HepG2 (cell line): Measurements from ENCODE around the gene P2RX2. TPM values are rescaled to one million over a fixed set of nuclear protein-coding genes. Genes with fewer than 3 reads are reported as not detected.

ENCODE experiments used
- ERF ChIP-seq: IDR thresholded peaks from 2 replicates; pipeline ENCODE4 v1.6.1; 2018; ENCODE audit warnings: missing biosample characterization, missing genetic modification reagents
- GATAD2A ChIP-seq: IDR thresholded peaks from 2 replicates; pipeline ENCODE4 v1.6.1; 2016
- MBNL3 ChIP-seq: fragments of 250-450 bp; sonication (Bioruptor Pico); conservative IDR thresholded peaks from 2 replicates; pipeline ENCODE4 v1.8.0; 2022; ENCODE audit warnings: mild to moderate bottlenecking, inconsistent platforms
- NR2F2 ChIP-seq: IDR thresholded peaks from 2 replicates; pipeline ENCODE4 v1.6.1; 2012; ENCODE audit warnings: low read depth, inconsistent platforms, borderline replicate concordance
- SIN3B ChIP-seq: fragments of 150-350 bp; IDR thresholded peaks from 2 replicates; pipeline ENCODE4 v1.6.1; 2014; ENCODE audit warnings: low read length
- SOX6 ChIP-seq, 2 experiments: fragments of 450-650 bp in 1 of 2; sonication (generic) in 1 of 2; formaldehyde crosslinking in 1 of 2; IDR thresholded peaks; 2 replicates each; pipeline versions ENCODE4 v1.4.0 to v1.6.1; 2017 to 2020; ENCODE audit warnings: antibody characterized with exemption in 1 of 2, mild to moderate bottlenecking in 1 of 2, missing genetic modification reagents in 1 of 2
- TGIF2 ChIP-seq: IDR thresholded peaks from 2 replicates; pipeline ENCODE4 v1.6.1; 2016; ENCODE audit warnings: control low read depth, missing compliant biosample characterization
- ZNF44 ChIP-seq: sonication (generic); formaldehyde crosslinking; IDR thresholded peaks from 2 replicates; pipeline ENCODE4 v1.5.1; 2020; ENCODE audit warnings: mild to moderate bottlenecking, missing genetic modification reagents
- ZNF878 ChIP-seq: sonication (generic); formaldehyde crosslinking; IDR thresholded peaks from 2 replicates; pipeline ENCODE4 v1.8.1; 2023; ENCODE audit warnings: mild to moderate bottlenecking, missing genetic modification reagents, moderate library complexity
- polyA plus RNA-seq, 8 experiments: library from polyadenylated mRNA; depleted of rRNA in 3 of 8; stranded (reverse) in 7 of 8; unstranded in 1 of 8; fragments of >200 nt; fragmentation: Illumina TruSeq in 4 of 8; extraction: Trizol in 4 of 8; gene quantifications; 2 replicates each; pipeline versions ENCODE4 v1.2.1 to v1.2.3, GENCODE V29; 2011 to 2016; ENCODE audit warnings: low read depth in 4 of 8, missing spikeins in 1 of 8, mixed read lengths in 1 of 8; ENCODE audit not compliant: insufficient read depth in 1 of 8
- total RNA-seq, 5 experiments: library from RNA; depleted of rRNA; stranded (reverse); fragments of >200 nt; fragmentation: Illumina TruSeq; extraction: Trizol; gene quantifications; 2 replicates each; pipeline ENCODE4 v1.2.3, GENCODE V29; 2016; ENCODE audit warnings: low read depth in 1 of 5
- TF ChIP-seq, protein P1 (sequence below): sonication (generic); formaldehyde crosslinking; IDR thresholded peaks from 2 replicates; pipeline ENCODE4 v1.5.0; 2020; ENCODE audit warnings: mild to moderate bottlenecking, missing genetic modification reagents, moderate library complexity
- TF ChIP-seq, protein P2 (sequence below): sonication (generic); formaldehyde crosslinking; IDR thresholded peaks from 2 replicates; pipeline ENCODE4 v1.5.0; 2020; ENCODE audit warnings: mild to moderate bottlenecking, missing genetic modification reagents, borderline replicate concordance
- TF ChIP-seq, protein P3 (sequence below): sonication (generic); formaldehyde crosslinking; IDR thresholded peaks from 2 replicates; pipeline ENCODE4 v1.8.1; 2023; ENCODE audit warnings: mild to moderate bottlenecking, missing genetic modification reagents
- TF ChIP-seq, protein P4 (sequence below): sonication (generic); formaldehyde crosslinking; IDR thresholded peaks from 2 replicates; pipeline ENCODE4 v1.5.0; 2020; ENCODE audit warnings: missing genetic modification reagents, mild to moderate bottlenecking, borderline replicate concordance
- TF ChIP-seq, protein P5 (sequence below): sonication (generic); formaldehyde crosslinking; IDR thresholded peaks from 2 replicates; pipeline ENCODE4 v1.4.0; 2020; ENCODE audit warnings: missing genetic modification reagents, mild to moderate bottlenecking, borderline replicate concordance
- TF ChIP-seq, protein P6 (sequence below): sonication (generic); formaldehyde crosslinking; IDR thresholded peaks from 2 replicates; pipeline ENCODE4 v1.4.0; 2020; ENCODE audit warnings: mild to moderate bottlenecking, missing genetic modification reagents

Gene P2RX2
- total and polyA plus RNA-seq, 2 of the 13 experiments (the other 11 are each of a cell fraction or from before 2014, with no cell fraction given), result not detected

DNA sequence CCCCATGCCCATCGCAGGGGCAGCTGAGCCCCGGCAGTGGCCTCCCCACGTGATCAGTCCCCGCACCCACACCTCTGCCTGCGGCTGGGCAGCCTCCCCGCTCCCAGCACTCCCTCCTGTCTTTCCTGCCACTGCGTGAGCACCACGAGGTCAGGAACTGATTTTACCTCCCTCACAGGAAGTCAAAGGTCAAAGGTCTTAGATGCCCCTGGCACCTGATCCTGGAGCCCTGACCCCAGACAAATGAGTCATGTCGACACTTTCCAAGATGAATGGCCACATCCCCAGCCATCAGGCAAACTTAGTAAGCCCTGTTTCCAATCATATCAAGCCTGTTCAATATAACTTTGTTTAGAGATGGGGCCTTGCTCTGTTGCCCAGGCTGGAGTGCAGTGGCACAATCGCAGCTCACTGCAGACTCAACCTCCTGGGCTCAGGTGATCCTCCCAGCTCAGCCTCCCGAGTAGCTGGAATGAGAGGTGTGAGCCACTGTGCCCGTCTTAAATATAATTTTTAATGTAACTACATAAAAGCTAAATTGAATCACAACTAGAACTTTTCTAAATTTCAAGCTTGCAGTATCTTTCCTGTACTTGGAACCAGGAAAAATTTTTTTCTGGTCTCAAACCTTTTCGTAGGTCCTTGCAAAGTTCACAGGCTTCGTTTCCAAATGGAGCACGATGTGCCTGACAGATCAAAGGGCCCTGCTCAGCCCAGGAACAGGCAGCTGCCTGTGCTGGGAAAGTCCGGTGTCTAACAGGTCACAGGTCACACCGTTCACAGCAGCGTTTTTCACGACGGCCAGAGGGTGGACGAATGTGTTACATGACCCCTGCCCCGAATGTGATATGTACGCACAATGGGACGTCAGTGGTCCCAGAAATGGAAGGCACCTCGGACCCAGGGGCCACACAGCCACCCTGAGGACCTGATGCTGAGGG lies 10.1 kb upstream of the P2RX2 start (continued):
- TF ChIP-seq, protein P1, sequence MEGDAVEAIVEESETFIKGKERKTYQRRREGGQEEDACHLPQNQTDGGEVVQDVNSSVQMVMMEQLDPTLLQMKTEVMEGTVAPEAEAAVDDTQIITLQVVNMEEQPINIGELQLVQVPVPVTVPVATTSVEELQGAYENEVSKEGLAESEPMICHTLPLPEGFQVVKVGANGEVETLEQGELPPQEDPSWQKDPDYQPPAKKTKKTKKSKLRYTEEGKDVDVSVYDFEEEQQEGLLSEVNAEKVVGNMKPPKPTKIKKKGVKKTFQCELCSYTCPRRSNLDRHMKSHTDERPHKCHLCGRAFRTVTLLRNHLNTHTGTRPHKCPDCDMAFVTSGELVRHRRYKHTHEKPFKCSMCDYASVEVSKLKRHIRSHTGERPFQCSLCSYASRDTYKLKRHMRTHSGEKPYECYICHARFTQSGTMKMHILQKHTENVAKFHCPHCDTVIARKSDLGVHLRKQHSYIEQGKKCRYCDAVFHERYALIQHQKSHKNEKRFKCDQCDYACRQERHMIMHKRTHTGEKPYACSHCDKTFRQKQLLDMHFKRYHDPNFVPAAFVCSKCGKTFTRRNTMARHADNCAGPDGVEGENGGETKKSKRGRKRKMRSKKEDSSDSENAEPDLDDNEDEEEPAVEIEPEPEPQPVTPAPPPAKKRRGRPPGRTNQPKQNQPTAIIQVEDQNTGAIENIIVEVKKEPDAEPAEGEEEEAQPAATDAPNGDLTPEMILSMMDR, result peak; percentile 9; the same call in 1 of the 2 replicates
- TF ChIP-seq ZNF44 (CRISPR knock-in tag) (0 out of 2 replicates have a peak, but pooled peaks have one; percentile 34), GATAD2A (peak; percentile 83), SIN3B (no peak), TGIF2 (CRISPR knock-in tag) (no peak; the same call in 1 of the 2 replicates), ERF (peak; percentile 47; the same call in 1 of the 2 replicates), ZNF878 (CRISPR knock-in tag) (peak; percentile 82), NR2F2 (peak; percentile 91), MBNL3 (CRISPR knock-in tag) (no peak), SOX6 (IDR thresholded peaks at IDR 0.05) (no peak), SOX6 (CRISPR knock-in tag; IDR thresholded peaks at IDR 0.05) (peak; percentile 30; the same call in 1 of the 2 replicates)
- TF ChIP-seq, protein P2, sequence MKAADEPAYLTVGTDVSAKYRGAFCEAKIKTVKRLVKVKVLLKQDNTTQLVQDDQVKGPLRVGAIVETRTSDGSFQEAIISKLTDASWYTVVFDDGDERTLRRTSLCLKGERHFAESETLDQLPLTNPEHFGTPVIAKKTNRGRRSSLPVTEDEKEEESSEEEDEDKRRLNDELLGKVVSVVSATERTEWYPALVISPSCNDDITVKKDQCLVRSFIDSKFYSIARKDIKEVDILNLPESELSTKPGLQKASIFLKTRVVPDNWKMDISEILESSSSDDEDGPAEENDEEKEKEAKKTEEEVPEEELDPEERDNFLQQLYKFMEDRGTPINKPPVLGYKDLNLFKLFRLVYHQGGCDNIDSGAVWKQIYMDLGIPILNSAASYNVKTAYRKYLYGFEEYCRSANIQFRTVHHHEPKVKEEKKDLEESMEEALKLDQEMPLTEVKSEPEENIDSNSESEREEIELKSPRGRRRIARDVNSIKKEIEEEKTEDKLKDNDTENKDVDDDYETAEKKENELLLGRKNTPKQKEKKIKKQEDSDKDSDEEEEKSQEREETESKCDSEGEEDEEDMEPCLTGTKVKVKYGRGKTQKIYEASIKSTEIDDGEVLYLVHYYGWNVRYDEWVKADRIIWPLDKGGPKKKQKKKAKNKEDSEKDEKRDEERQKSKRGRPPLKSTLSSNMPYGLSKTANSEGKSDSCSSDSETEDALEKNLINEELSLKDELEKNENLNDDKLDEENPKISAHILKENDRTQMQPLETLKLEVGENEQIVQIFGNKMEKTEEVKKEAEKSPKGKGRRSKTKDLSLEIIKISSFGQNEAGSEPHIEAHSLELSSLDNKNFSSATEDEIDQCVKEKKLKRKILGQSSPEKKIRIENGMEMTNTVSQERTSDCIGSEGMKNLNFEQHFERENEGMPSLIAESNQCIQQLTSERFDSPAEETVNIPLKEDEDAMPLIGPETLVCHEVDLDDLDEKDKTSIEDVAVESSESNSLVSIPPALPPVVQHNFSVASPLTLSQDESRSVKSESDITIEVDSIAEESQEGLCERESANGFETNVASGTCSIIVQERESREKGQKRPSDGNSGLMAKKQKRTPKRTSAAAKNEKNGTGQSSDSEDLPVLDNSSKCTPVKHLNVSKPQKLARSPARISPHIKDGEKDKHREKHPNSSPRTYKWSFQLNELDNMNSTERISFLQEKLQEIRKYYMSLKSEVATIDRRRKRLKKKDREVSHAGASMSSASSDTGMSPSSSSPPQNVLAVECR (CRISPR knock-in tag), result peak; percentile 2; the same call in 1 of the 2 replicates
- TF ChIP-seq, protein P3, sequence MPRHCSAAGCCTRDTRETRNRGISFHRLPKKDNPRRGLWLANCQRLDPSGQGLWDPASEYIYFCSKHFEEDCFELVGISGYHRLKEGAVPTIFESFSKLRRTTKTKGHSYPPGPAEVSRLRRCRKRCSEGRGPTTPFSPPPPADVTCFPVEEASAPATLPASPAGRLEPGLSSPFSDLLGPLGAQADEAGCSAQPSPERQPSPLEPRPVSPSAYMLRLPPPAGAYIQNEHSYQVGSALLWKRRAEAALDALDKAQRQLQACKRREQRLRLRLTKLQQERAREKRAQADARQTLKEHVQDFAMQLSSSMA, result no peak
- TF ChIP-seq, protein P4, sequence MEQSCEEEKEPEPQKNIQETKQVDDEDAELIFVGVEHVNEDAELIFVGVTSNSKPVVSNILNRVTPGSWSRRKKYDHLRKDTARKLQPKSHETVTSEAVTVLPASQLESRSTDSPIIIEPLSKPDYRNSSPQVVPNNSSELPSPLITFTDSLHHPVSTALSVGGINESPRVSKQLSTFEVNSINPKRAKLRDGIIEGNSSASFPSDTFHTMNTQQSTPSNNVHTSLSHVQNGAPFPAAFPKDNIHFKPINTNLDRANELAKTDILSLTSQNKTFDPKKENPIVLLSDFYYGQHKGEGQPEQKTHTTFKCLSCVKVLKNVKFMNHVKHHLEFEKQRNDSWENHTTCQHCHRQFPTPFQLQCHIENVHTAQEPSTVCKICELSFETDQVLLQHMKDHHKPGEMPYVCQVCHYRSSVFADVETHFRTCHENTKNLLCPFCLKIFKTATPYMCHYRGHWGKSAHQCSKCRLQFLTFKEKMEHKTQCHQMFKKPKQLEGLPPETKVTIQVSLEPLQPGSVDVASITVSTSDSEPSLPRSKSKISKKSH, result 0 out of 2 replicates have a peak, but pooled peaks have one; percentile 59
- TF ChIP-seq, protein P5, sequence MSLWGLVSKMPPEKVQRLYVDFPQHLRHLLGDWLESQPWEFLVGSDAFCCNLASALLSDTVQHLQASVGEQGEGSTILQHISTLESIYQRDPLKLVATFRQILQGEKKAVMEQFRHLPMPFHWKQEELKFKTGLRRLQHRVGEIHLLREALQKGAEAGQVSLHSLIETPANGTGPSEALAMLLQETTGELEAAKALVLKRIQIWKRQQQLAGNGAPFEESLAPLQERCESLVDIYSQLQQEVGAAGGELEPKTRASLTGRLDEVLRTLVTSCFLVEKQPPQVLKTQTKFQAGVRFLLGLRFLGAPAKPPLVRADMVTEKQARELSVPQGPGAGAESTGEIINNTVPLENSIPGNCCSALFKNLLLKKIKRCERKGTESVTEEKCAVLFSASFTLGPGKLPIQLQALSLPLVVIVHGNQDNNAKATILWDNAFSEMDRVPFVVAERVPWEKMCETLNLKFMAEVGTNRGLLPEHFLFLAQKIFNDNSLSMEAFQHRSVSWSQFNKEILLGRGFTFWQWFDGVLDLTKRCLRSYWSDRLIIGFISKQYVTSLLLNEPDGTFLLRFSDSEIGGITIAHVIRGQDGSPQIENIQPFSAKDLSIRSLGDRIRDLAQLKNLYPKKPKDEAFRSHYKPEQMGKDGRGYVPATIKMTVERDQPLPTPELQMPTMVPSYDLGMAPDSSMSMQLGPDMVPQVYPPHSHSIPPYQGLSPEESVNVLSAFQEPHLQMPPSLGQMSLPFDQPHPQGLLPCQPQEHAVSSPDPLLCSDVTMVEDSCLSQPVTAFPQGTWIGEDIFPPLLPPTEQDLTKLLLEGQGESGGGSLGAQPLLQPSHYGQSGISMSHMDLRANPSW, result 0 out of 2 replicates have a peak, but pooled peaks have one; percentile 55
- TF ChIP-seq, protein P6, sequence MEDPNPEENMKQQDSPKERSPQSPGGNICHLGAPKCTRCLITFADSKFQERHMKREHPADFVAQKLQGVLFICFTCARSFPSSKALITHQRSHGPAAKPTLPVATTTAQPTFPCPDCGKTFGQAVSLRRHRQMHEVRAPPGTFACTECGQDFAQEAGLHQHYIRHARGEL (CRISPR knock-in tag), result 0 out of 2 replicates have a peak, but pooled peaks have one; percentile 14
